ENCODE results near the gene CIAO3. TPM values are rescaled to one million over a fixed set of nuclear protein-coding genes. Genes with fewer than 3 reads are reported as not detected.

CIAO3 gene
- total RNA-seq, 1 donor from 2014 or later = 43.1 TPM

GRCh38 chr16:711548-712320 is 29.1 kb downstream of the CIAO3 start:
- CTCF ChIA-PET = interaction anchor here (0.9 to 2.6 kb wide), 12 partner anchors 9 to 390 kb away, joined by 3 to 22 read pairs (median 4); partner anchors contain the start of genes ANTKMT, CCDC78, CHTF18 and CIAO3
- no peaks in the 10 kb centered on the region for H3K36me3 Mint-ChIP-seq (ENCODE audit: low read depth)
- TF ChIP-seq CTCF (IDR thresholded peaks at IDR 0.05) = peak; percentile 69
- H3K9me3 Mint-ChIP-seq = no peaks in the 10 kb centered on the region
- ATAC-seq (ENCODE audit: low read depth) (peak; percentile 71), DNase-seq (peak; percentile 81)
- H3K27me3 Mint-ChIP-seq = peaks cover 25% of the 10 kb centered on the region
- H3K27ac Mint-ChIP-seq = no peak overlapping the region
- POLR2A ChIA-PET = interaction anchor here (0.7 to 2.0 kb wide), 2 partner anchors 9 kb away, joined by 3 to 4 read pairs; partner anchors contain the start of gene ANTKMT
- intact Hi-C loops (cut with micrococcal nuclease) = loop anchor here (1.0 to 5.0 kb wide), 4 partner anchors 30 to 392 kb away; no protein-coding TSS in a partner anchor
- no peak overlapping the region for H3K4me3 Mint-ChIP-seq
- H3K4me1 Mint-ChIP-seq = peaks cover 10% of the 10 kb centered on the region

DNA sequence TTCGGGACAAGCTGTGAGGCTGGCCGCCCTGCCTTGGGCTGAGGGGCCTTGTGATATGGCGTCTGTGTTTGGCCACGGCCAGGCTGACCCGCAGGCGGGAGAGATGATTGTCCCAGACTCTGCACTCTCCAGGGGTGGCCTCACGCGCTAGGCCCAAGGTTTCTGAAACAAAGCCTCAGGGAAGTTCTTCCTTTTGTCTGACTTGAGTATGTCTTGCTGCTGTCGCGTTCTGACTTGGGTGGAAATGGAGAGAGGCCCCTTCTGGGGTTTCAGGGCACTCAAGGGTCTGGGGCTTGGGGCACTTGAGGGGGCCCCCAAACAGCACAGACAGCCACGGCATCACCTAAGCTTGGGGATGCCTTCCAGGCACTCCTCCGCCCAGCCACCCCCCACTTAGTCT is 29.7 kb downstream of the CIAO3 start:
- no peaks in the 10 kb centered on the region for H3K9me3 Mint-ChIP-seq
- peaks cover 11% of the 10 kb centered on the region for H3K4me1 Mint-ChIP-seq
- H3K36me3 Mint-ChIP-seq (ENCODE audit: low read depth) = no peaks in the 10 kb centered on the region
- ATAC-seq (ENCODE audit: low read depth) (no peak), DNase-seq (no peak)
- H3K27ac Mint-ChIP-seq = no peak overlapping the region
- CTCF ChIA-PET = interaction anchor here (1.2 kb wide), 1 partner anchor 74 kb away, joined by 6 read pairs; no protein-coding TSS in a partner anchor
- no peak for TF ChIP-seq CTCF (IDR thresholded peaks at IDR 0.05)
- intact Hi-C loops (cut with micrococcal nuclease) = loop anchor here (1.0 to 5.0 kb wide), 4 partner anchors 30 to 392 kb away; no protein-coding TSS in a partner anchor
- peaks cover 25% of the 10 kb centered on the region for H3K27me3 Mint-ChIP-seq
- POLR2A ChIA-PET = interaction anchor here (2.0 kb wide), 1 partner anchor 10 kb away, joined by 4 read pairs; the partner anchor contains the start of gene ANTKMT
- no peak overlapping the region for H3K4me3 Mint-ChIP-seq

- CTCF ChIA-PET = interaction anchor here (1.2 kb wide), 1 partner anchor 74 kb away, joined by 6 read pairs; no protein-coding TSS in a partner anchor
- no peaks in the 10 kb centered on the region for H3K9me3 Mint-ChIP-seq
- POLR2A ChIA-PET = interaction anchor here (1.2 to 2.0 kb wide), 2 partner anchors 10 to 77 kb away, joined by 3 to 4 read pairs; partner anchors contain the start of gene ANTKMT
- TF ChIP-seq CTCF (IDR thresholded peaks at IDR 0.05) = no peak
- intact Hi-C loops (cut with micrococcal nuclease) = loop anchor here (1.0 to 5.0 kb wide), 4 partner anchors 31 to 393 kb away; no protein-coding TSS in a partner anchor
- H3K4me3 Mint-ChIP-seq = no peak overlapping the region
- DNase-seq (no peak), ATAC-seq (ENCODE audit: low read depth) (no peak)
- H3K27ac Mint-ChIP-seq = no peak overlapping the region
- H3K36me3 Mint-ChIP-seq (ENCODE audit: low read depth) = no peaks in the 10 kb centered on the region
- peaks cover 25% of the 10 kb centered on the region for H3K27me3 Mint-ChIP-seq
- H3K4me1 Mint-ChIP-seq = peaks cover 8% of the 10 kb centered on the region
These were observed 30.2 kb downstream of the CIAO3 start for GRCh38 chr16:710500-711075.

DNA sequence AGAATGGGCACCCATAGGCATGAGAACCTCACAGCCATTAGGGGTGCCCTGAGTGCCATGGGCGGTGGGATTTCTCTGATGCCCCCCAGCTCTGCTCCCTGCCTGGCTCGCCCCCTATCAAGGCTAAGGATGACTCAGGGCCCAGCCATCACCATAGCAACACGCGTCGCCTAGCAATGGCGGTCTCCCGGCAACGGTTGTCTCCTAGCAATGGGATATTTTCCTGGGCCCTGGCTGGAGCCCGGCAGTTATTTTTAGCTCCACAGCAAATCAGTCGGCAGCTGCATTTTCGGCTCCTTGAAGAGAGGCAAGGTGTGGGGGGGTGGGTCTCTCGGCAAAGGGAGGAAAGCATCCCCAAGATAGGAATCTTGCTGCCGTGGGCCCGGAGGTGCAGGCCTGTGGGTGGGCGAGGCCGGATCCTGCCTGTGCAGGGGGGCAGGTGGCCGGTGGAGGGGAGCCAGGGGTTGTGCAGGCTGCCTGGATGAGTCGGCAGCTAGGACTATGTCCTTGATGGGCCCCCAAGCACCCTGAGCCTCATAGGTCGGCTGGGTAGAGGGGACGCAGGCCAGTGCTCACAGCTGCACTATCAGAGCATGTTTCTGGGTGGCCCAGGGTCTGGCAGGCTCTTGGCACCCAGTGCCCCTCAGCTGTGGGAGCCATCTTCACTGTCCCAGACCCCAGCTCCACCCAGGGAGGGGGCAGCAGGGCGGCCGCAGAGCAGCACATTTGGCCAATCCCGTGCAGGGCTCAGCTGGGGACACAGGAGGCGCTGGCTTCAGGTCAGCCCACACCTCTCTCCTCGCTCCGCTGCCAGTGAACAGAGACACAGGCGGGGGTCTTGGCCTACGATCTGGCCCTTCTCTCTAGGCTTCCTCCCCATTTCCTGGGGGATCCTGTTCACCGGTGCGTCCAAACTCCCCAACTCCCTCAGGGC is 31.0 kb downstream of the CIAO3 start:
- ChIA-PET POLR2A (interaction anchor here (1.2 to 2.0 kb wide), 2 partner anchors 11 to 78 kb away, joined by 3 to 4 read pairs; partner anchors contain the start of gene ANTKMT), CTCF (interaction anchor here (1.2 kb wide), 1 partner anchor 75 kb away, joined by 6 read pairs; no protein-coding TSS in a partner anchor)
- ATAC-seq (ENCODE audit: low read depth) (no peak), DNase-seq (no peak)
- Mint-ChIP-seq H3K27ac (no peak overlapping the region), H3K9me3 (no peaks in the 10 kb centered on the region), H3K4me3 (no peak overlapping the region), H3K36me3 (ENCODE audit: low read depth) (no peaks in the 10 kb centered on the region), H3K27me3 (peaks cover 25% of the 10 kb centered on the region), H3K4me1 (peaks cover 8% of the 10 kb centered on the region)
- intact Hi-C loops (cut with micrococcal nuclease) = loop anchor here (5.0 kb wide), 1 partner anchor 167 kb away; no protein-coding TSS in a partner anchor
- TF ChIP-seq CTCF (IDR thresholded peaks at IDR 0.05) = no peak

Measured in activated B cell treated with CpG ODN at 0.5 μM for 24 hours (primary cell).